Right atrium auricular region (tissue), 2 donors: ENCODE measurements around the gene ACER3. TPM values are rescaled to one million over a fixed set of nuclear protein-coding genes. Genes with fewer than 3 reads are reported as not detected.

Experiments
- DNase-seq: peaks from one replicate; pipeline ENCODE4 v3.0.0-alpha.2; 2019; ENCODE audit warnings: low spot score
- H3K27ac ChIP-seq, 2 donors: fragments of 200-600 bp; sonication (generic); 1 replicate in 1 of 2; 2 replicates in 1 of 2; pipeline ENCODE4 v1.5.1; 2016 to 2019
- H3K27me3 ChIP-seq, 2 donors: fragments of 200-600 bp; sonication (generic); one replicate each; pipeline versions ENCODE4 v1.5.1 to v1.6.0; 2017 to 2019
- H3K36me3 ChIP-seq: fragments of 200-600 bp; sonication (generic); one replicate; pipeline ENCODE4 v1.5.1; 2016
- H3K4me1 ChIP-seq, 2 donors: fragments of 200-600 bp; sonication (generic); one replicate each; pipeline versions ENCODE4 v1.5.1 to v1.6.0; 2017 to 2019
- H3K4me3 ChIP-seq, 2 donors: fragments of 200-600 bp; sonication (generic); 1 replicate in 1 of 2; 2 replicates in 1 of 2; pipeline ENCODE4 v1.5.1; 2017 to 2019; ENCODE audit warnings: mild to moderate bottlenecking in 1 of 2, moderate library complexity in 1 of 2
- H3K9me3 ChIP-seq, 2 donors: fragments of 200-600 bp; sonication (generic); one replicate each; pipeline ENCODE4 v1.5.1; 2019
- CTCF ChIP-seq, 2 donors: fragments of 200-600 bp; sonication (generic); IDR thresholded peaks; one replicate each; pipeline ENCODE4 v1.5.1; 2019; ENCODE audit warnings: antibody characterized with exemption in 2 of 2
- total RNA-seq, 2 donors: library from RNA; depleted of rRNA; stranded (reverse); fragments of >200 nt; gene quantifications; one replicate each; pipeline ENCODE4 v1.1.0, GENCODE V29; 2016

ACER3 gene
- total RNA-seq, 2 donors from 2014 or later: 6.4 to 11.3 TPM

- Histone ChIP-seq H3K4me1 (no peaks in the 10 kb centered on the region), H3K36me3 (no peaks in the 10 kb centered on the region), H3K27ac (no peak overlapping the region), H3K4me3 (no peak overlapping the region), H3K27me3 (no peaks in the 10 kb centered on the region), H3K9me3 (peaks cover 0 to 21% of the 10 kb centered on the region in 2 donors)
- no peak for DNase-seq
- no peak for TF ChIP-seq CTCF (IDR thresholded peaks at IDR 0.05)
Observed at GRCh38 chr11:77055101-77055561, 194.4 kb downstream of the ACER3 start.

GRCh38 chr11:77055913-77056312, 195.2 kb downstream of the ACER3 start:
- Histone ChIP-seq H3K27ac (no peak overlapping the region), H3K27me3 (no peaks in the 10 kb centered on the region), H3K36me3 (no peaks in the 10 kb centered on the region), H3K9me3 (peaks cover 0 to 21% of the 10 kb centered on the region in 2 donors), H3K4me1 (no peaks in the 10 kb centered on the region), H3K4me3 (no peak overlapping the region)
- no peak for DNase-seq
- no peak for TF ChIP-seq CTCF (IDR thresholded peaks at IDR 0.05)

- no peak for TF ChIP-seq CTCF (IDR thresholded peaks at IDR 0.05)
Observed at GRCh38 chr11:77056814-77057402, 196.2 kb downstream of the ACER3 start.

GRCh38 chr11:77057938-77058474, 197.3 kb downstream of the ACER3 start:
- TF ChIP-seq CTCF (IDR thresholded peaks at IDR 0.05): no peak
- no peaks in the 10 kb centered on the region for H3K4me1 ChIP-seq
- no peak overlapping the region for H3K27ac ChIP-seq
- no peak for DNase-seq
- H3K36me3 ChIP-seq: no peaks in the 10 kb centered on the region
- no peak overlapping the region for H3K4me3 ChIP-seq
- peaks cover 0 to 21% of the 10 kb centered on the region in 2 donors for H3K9me3 ChIP-seq
- no peaks in the 10 kb centered on the region for H3K27me3 ChIP-seq

More at GRCh38 chr11:77056814-77057402, 196.2 kb downstream of the ACER3 start:
- H3K4me1 ChIP-seq: no peaks in the 10 kb centered on the region
- no peaks in the 10 kb centered on the region for H3K36me3 ChIP-seq
- peak; percentile 9 for DNase-seq
- H3K4me3 ChIP-seq: no peak overlapping the region
- no peak overlapping the region for H3K27ac ChIP-seq
- no peaks in the 10 kb centered on the region for H3K27me3 ChIP-seq
- peaks cover 0 to 21% of the 10 kb centered on the region in 2 donors for H3K9me3 ChIP-seq

GRCh38 chr11:77058900-77059299, 198.2 kb downstream of the ACER3 start:
- no peaks in the 10 kb centered on the region for H3K27me3 ChIP-seq
- no peak overlapping the region for H3K27ac ChIP-seq
- no peak for TF ChIP-seq CTCF (IDR thresholded peaks at IDR 0.05)
- H3K4me3 ChIP-seq: no peak overlapping the region
- DNase-seq: no peak
- H3K4me1 ChIP-seq: no peaks in the 10 kb centered on the region
- peaks cover 0 to 21% of the 10 kb centered on the region in 2 donors for H3K9me3 ChIP-seq
- H3K36me3 ChIP-seq: no peaks in the 10 kb centered on the region
